Measurements from ENCODE around the gene XPO6. TPM values are rescaled to one million over a fixed set of nuclear protein-coding genes. Genes with fewer than 3 reads are reported as not detected.

The XPO6 gene
- total RNA-seq, 1 experiment from 2014 or later: 124 TPM

GRCh38 chr16:28181515-28181914, 30.2 kb downstream of the XPO6 start:
- Mint-ChIP-seq H3K4me1 (peaks cover 16 to 23% of the 10 kb centered on the region in 2 experiments), H3K36me3 (ENCODE audit: insufficient read depth in 1 of 3, low read depth in 3 of 3) (peaks cover 14 to 43% (median 27%) of the 10 kb centered on the region in 3 experiments), H3K9me3 (peaks cover 0 to 5% of the 10 kb centered on the region in 2 experiments; a peak in 3 of 5 replicates), H3K27me3 (ENCODE audit: low read depth) (no peaks in the 10 kb centered on the region; the same call in 1 of the 2 replicates), H3K27ac (peak overlapping the region in 2 of 3 experiments; percentile 60 to 61; a peak in 3 of 7 replicates), H3K4me3 (no peak overlapping the region)
- H3K79me1 ChIP-seq (ENCODE audit: insufficient read depth, low read depth, low read length, poor library complexity, severe bottlenecking): peaks cover 3% of the 10 kb centered on the region
- no peak overlapping the region for H3K9ac ChIP-seq (ENCODE audit: extremely low read depth, insufficient read length, low read length)
- no peaks in the 10 kb centered on the region for H3K9me3 ChIP-seq (ENCODE audit: control insufficient read depth, low read depth, low read length)
- H3K56ac ChIP-seq (ENCODE audit: insufficient read length, low read depth, low read length): no peak overlapping the region
- no peak overlapping the region for H2BK15ac ChIP-seq (ENCODE audit: low read depth, low read length)
- H3K23me2 ChIP-seq (ENCODE audit: insufficient read length, low read depth, low read length, poor library complexity, severe bottlenecking): no peaks in the 10 kb centered on the region
- no CpG with 5 or more reads among the region's 2 CpGs for WGBS (ENCODE audit: extremely low coverage, insufficient read length, low lambda C conversion rate)
- no peak overlapping the region for H4K91ac ChIP-seq (ENCODE audit: insufficient read length, low read depth, low read length)
- H2AK5ac ChIP-seq (ENCODE audit: insufficient read length, low read length): no peak overlapping the region
- H3K23ac ChIP-seq (ENCODE audit: insufficient read length, low read depth, low read length): no peak overlapping the region
- DNase-seq: no peak
- no peak overlapping the region for H4K8ac ChIP-seq (replicated peaks; ENCODE audit: insufficient read length, low read depth, low read length)
- no peak overlapping the region for H2BK5ac ChIP-seq (ENCODE audit: insufficient read length, low read length)
- H3K18ac ChIP-seq (ENCODE audit: insufficient read length, low read depth, low read length): no peak overlapping the region
- no peak overlapping the region for H3K14ac ChIP-seq (ENCODE audit: insufficient read depth, low read length)
- peaks cover 14% of the 10 kb centered on the region; the same call in 1 of the 2 replicates for H3K79me2 ChIP-seq (ENCODE audit: insufficient read depth, low read length)
- H3K27me3 ChIP-seq (ENCODE audit: insufficient read depth, low read length): no peaks in the 10 kb centered on the region
- no peak overlapping the region for H3K27ac ChIP-seq (ENCODE audit: insufficient read length, low read depth, low read length)
- H2BK20ac ChIP-seq (ENCODE audit: low read depth, low read length, poor library complexity, severe bottlenecking): no peak overlapping the region
- no peak for TF ChIP-seq CTCF (conservative IDR thresholded peaks at IDR 0.05)
- H4K20me1 ChIP-seq (ENCODE audit: control insufficient read depth, insufficient read depth, insufficient read length): no peaks in the 10 kb centered on the region
- no peak overlapping the region for H3T11ph ChIP-seq (ENCODE audit: low read length)
- no peak overlapping the region for H2BK120ac ChIP-seq (ENCODE audit: low read depth, low read length, poor library complexity, severe bottlenecking)
- no peaks in the 10 kb centered on the region; the same call in 1 of the 2 replicates for H3K4me1 ChIP-seq (ENCODE audit: insufficient read depth, low read length)
- H2BK12ac ChIP-seq (ENCODE audit: insufficient read length, low read depth, low read length): no peak overlapping the region
- no peak overlapping the region for H3K4ac ChIP-seq (ENCODE audit: low read depth, low read length)
- no peak overlapping the region for H4K5ac ChIP-seq (ENCODE audit: insufficient read length, low read depth, low read length)
- H2AFZ ChIP-seq (ENCODE audit: low read length): no peak overlapping the region
- no peak overlapping the region for H3K4me2 ChIP-seq (ENCODE audit: insufficient read depth, insufficient read length, low read length)

All from H9 (cell line).